Right lobe of liver (tissue), 6 donors: ENCODE data around the gene CYP4B1. TPM values are rescaled to one million over a fixed set of nuclear protein-coding genes. Genes with fewer than 3 reads are reported as not detected.

Experiments
- ATAC-seq, 4 donors: fragments of 200-7000 bp; cut with Tn5 transposase; one replicate each; pipeline ENCODE4 v1.9.1; 2020; ENCODE audit warnings: mild to moderate bottlenecking in 4 of 4, moderate library complexity in 4 of 4
- DNase-seq, 3 donors: peaks; one replicate each; pipeline ENCODE4 v3.0.0-alpha.2; 2020
- H3K27ac ChIP-seq, 3 donors: fragments of 200-600 bp; one replicate each; pipeline ENCODE4 v1.8.0; 2022
- H3K27me3 ChIP-seq, 2 donors: fragments of 200-600 bp; one replicate each; pipeline ENCODE4 v1.8.0; 2022
- H3K36me3 ChIP-seq, 4 donors: fragments of 200-600 bp; sonication (generic) in 1 of 4; one replicate each; pipeline versions ENCODE4 v1.5.1 to v1.8.0; 2017 to 2022; ENCODE audit warnings: control low read depth in 1 of 4
- H3K4me1 ChIP-seq, 4 donors: fragments of 200-600 bp; sonication (generic) in 1 of 4; one replicate each; pipeline versions ENCODE4 v1.5.1 to v1.8.0; 2017 to 2022; ENCODE audit warnings: control low read depth in 1 of 4
- H3K4me3 ChIP-seq, 3 donors: fragments of 200-600 bp; one replicate each; pipeline ENCODE4 v1.8.0; 2022
- H3K9me3 ChIP-seq, 4 donors: fragments of 200-600 bp; sonication (generic) in 1 of 4; one replicate each; pipeline versions ENCODE4 v1.5.1 to v1.8.0; 2017 to 2022; ENCODE audit warnings: control low read depth in 1 of 4
- POLR2A ChIP-seq: fragments of 450-650 bp; IDR thresholded peaks from one replicate; pipeline ENCODE4 v1.6.1; 2017; ENCODE audit warnings: antibody characterized with exemption, mild to moderate bottlenecking
- WGBS: methylation state at CpG from one replicate; pipeline ENCODE4 v1.1.6; 2018; ENCODE audit warnings: low coverage, low lambda C conversion rate; ENCODE audit not compliant: insufficient coverage; ENCODE audit errors: missing lambda C conversion rate; 5-methylcytosine and 5-hydroxymethylcytosine counted together
- intact Hi-C, 2 donors: fragments of 100-400 bp; cut with DNase I; formaldehyde crosslinking; loops; one replicate each; pipeline versions ENCODE4 v1.11.2 to v1.14.1; 2022
- total RNA-seq, 6 experiments: library from RNA; depleted of rRNA in 2 of 6; stranded (reverse); fragments of >200 nt in 2 of 6; fragmentation: NEBNext Ultra II Directional in 3 of 6; extraction: Animal tissue kit (Norgen Biotek cat#: 25700) in 3 of 6; gene quantifications; one replicate each; pipeline versions ENCODE4 v1.1.0 to v1.2.4, GENCODE V29; 2016 to 2023
- TF ChIP-seq, protein P1 (sequence below), 4 donors: fragments of 200-600 bp in 3 of 4; fragments of 450-650 bp in 1 of 4; IDR thresholded peaks; one replicate each; pipeline versions ENCODE4 v1.5.1 to v1.8.0; 2016 to 2022; ENCODE audit warnings: antibody characterized with exemption in 4 of 4, mild to moderate bottlenecking in 2 of 4
- donor health status: DM: no; HTN: yes; CAD: no.
- donor health status: DM: no; HTN: no; CAD: no.
- donor health status: DM: no; HTN: no; CAD: no.
- donor health status: DM: no; HTN: yes; CAD: no.
- donor health status: DM: no; HTN: yes; CAD: no.

CYP4B1 gene
- total RNA-seq, 6 experiments from 2014 or later: 0.62 TPM; not detected in 5

DNA sequence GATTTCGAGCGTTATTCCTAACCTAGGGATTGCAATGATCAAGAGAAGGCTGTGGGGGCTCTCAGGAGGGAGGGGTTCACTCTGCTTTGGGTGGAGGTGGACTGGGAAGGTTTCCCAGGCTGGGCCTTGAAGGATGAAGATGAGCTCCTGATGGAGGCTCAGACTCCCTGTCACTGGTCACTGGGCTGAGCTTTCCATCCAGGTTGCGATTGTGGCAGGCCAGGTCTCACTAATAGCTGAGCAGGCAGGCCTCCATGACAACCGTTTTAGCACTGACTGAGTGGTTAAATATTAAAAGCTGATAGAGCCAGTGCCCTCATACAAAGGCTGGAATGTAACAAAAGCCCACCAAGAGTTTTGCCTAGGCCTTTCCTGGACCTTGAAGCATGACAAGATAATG, 43.7 kb upstream of the CYP4B1 start:
- no peak for ATAC-seq
- Histone ChIP-seq H3K9me3 (no peaks in the 10 kb centered on the region), H3K27me3 (no peaks in the 10 kb centered on the region), H3K4me3 (no peak overlapping the region), H3K4me1 (no peaks in the 10 kb centered on the region), H3K36me3 (no peaks in the 10 kb centered on the region), H3K27ac (no peak overlapping the region)
- no peak for DNase-seq
- intact Hi-C loops: no loop called here
- 65% methylated on average over 4 of the region's 4 CpGs for whole genome bisulfite sequencing
- TF ChIP-seq POLR2A: no peak
- TF ChIP-seq, protein P1, sequence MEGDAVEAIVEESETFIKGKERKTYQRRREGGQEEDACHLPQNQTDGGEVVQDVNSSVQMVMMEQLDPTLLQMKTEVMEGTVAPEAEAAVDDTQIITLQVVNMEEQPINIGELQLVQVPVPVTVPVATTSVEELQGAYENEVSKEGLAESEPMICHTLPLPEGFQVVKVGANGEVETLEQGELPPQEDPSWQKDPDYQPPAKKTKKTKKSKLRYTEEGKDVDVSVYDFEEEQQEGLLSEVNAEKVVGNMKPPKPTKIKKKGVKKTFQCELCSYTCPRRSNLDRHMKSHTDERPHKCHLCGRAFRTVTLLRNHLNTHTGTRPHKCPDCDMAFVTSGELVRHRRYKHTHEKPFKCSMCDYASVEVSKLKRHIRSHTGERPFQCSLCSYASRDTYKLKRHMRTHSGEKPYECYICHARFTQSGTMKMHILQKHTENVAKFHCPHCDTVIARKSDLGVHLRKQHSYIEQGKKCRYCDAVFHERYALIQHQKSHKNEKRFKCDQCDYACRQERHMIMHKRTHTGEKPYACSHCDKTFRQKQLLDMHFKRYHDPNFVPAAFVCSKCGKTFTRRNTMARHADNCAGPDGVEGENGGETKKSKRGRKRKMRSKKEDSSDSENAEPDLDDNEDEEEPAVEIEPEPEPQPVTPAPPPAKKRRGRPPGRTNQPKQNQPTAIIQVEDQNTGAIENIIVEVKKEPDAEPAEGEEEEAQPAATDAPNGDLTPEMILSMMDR (IDR thresholded peaks at IDR 0.05): no peak

DNA sequence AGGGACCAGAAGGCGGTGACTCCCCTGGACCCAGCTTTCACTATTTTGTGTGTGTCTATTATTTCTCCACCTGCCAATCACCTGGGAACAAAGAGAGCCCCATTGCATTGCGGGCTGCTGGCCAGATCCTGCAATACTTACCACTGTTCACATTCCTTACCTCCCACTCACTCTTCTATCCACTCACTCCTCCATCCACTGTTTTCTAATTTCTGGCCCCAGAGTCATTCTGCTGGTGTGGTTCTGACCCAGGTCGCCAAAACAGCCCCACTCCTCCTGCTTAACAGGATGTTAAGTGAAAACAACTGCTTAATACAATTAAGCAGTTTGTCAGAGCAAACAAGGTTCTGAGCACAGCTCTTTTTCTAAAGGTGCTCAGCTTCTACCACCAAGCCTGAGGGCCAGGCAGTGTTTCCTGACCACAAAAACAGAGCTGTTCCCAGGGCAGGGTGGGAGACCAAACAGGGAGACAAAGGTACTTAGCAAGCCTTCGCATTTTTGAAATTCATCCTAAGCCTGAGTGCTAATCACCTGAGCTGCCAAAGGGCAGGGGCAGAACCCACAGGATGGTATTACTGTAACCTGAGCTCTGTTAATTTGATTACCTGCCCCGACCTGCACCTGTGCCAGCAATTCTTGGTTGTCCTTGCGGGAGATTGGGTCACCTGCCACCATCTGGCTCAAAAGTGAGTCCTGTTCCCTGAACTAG, 41.4 kb upstream of the CYP4B1 start:
- DNase-seq (no peak), ATAC-seq (no peak)
- WGBS: 59% methylated on average over 4 of the region's 6 CpGs
- Histone ChIP-seq H3K4me1 (no peaks in the 10 kb centered on the region), H3K36me3 (no peaks in the 10 kb centered on the region), H3K4me3 (no peak overlapping the region), H3K27me3 (no peaks in the 10 kb centered on the region), H3K27ac (no peak overlapping the region), H3K9me3 (no peaks in the 10 kb centered on the region)
- TF ChIP-seq POLR2A: no peak
- TF ChIP-seq, protein P1 (IDR thresholded peaks at IDR 0.05): no peak
- intact Hi-C loops: no loop called here

- intact Hi-C loops: no loop called here
- no peaks in the 10 kb centered on the region for H3K36me3 ChIP-seq
- H3K4me3 ChIP-seq: no peak overlapping the region
- TF ChIP-seq, protein P1 (IDR thresholded peaks at IDR 0.05): no peak
- no peak for TF ChIP-seq POLR2A
- H3K27ac ChIP-seq: no peak overlapping the region
- no peaks in the 10 kb centered on the region for H3K27me3 ChIP-seq
- H3K9me3 ChIP-seq: no peaks in the 10 kb centered on the region
- no peak for ATAC-seq
- H3K4me1 ChIP-seq: no peaks in the 10 kb centered on the region
- DNase-seq: no peak
These were observed 40.8 kb upstream of the CYP4B1 start for GRCh38 chr1:46757956-46758528.

DNA sequence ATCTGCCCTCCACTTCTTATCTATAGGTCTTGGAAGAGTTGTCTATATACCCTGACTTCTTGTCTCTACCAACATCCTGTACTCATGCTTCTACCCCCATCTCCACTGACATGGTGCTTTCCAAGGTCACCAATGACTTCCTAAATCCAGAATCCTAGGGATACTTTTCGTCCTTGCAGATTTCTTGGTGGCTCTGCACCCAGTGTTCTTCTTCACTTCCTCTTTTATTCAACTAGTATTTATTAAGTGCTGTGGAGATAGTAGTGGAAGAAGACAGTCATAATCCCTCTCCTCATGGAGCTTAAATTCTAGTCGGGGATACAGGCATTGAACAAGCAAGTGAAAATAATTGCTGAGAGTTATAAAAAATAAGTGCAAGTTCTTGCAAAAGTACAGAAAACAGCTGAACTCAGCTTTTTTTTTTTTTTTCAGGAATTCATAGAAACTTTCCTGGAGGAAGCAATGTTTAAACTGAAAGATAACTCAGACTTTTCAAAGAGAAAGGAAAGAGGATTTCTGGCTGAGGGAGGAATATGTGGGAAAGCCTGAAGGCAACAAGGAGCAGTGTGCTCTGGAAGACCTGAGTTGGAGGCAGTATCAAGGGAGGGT, 38.2 kb upstream of the CYP4B1 start:
- ATAC-seq (no peak), DNase-seq (no peak)
- H3K4me1 ChIP-seq: no peaks in the 10 kb centered on the region
- no peaks in the 10 kb centered on the region for H3K27me3 ChIP-seq
- no peaks in the 10 kb centered on the region for H3K36me3 ChIP-seq
- intact Hi-C loops: no loop called here
- H3K27ac ChIP-seq: no peak overlapping the region
- H3K9me3 ChIP-seq: no peaks in the 10 kb centered on the region
- 45% methylated on average over 2 of the region's 2 CpGs for WGBS
- no peak for TF ChIP-seq POLR2A
- TF ChIP-seq, protein P1 (IDR thresholded peaks at IDR 0.05): no peak
- no peak overlapping the region for H3K4me3 ChIP-seq
